NCI-H187 (cell line): ENCODE results near the gene MVB12B.

ENCODE experiments used
- DNase-seq, 2 experiments: peaks; one replicate each; lab custom pipeline; 2025; lab: John Stamatoyannopoulos, UW

The MVB12B gene

GRCh38 chr9:126521551-126521950, 194.9 kb downstream of the MVB12B start:
- DNase-seq: no peak

GRCh38 chr9:126521976-126522590, 195.5 kb downstream of the MVB12B start:
- no peak for DNase-seq

GRCh38 chr9:126522612-126523356, 196.2 kb downstream of the MVB12B start:
- no peak for DNase-seq

- no peak for DNase-seq
Observed at GRCh38 chr9:126523611-126524111, 197.0 kb downstream of the MVB12B start.

- no peak for DNase-seq
Observed at GRCh38 chr9:126524353-126525077, 197.9 kb downstream of the MVB12B start.

GRCh38 chr9:126526218-126527108, 199.8 kb downstream of the MVB12B start:
- DNase-seq: no peak

GRCh38 chr9:126527109-126527825, 200.6 kb downstream of the MVB12B start:
- no peak for DNase-seq

GRCh38 chr9:126528111-126528510, 201.5 kb downstream of the MVB12B start:
- DNase-seq: no peak

GRCh38 chr9:126528915-126529314, 202.3 kb downstream of the MVB12B start:
- DNase-seq: no peak

- no peak for DNase-seq
Observed at GRCh38 chr9:126531035-126531571, 204.5 kb downstream of the MVB12B start.

GRCh38 chr9:126531591-126531990, 205.0 kb downstream of the MVB12B start:
- no peak for DNase-seq

GRCh38 chr9:126532019-126532462, 205.4 kb downstream of the MVB12B start:
- DNase-seq: no peak

- DNase-seq: no peak
Observed at GRCh38 chr9:126532489-126532888, 205.9 kb downstream of the MVB12B start.

- no peak for DNase-seq
Observed at GRCh38 chr9:126532951-126533925, 206.6 kb downstream of the MVB12B start.

GRCh38 chr9:126533926-126534310, 207.3 kb downstream of the MVB12B start:
- no peak for DNase-seq

GRCh38 chr9:126534431-126535186, 208.0 kb downstream of the MVB12B start:
- no peak for DNase-seq

GRCh38 chr9:126536131-126536530, 209.5 kb downstream of the MVB12B start:
- DNase-seq: no peak

- DNase-seq: no peak
Observed at GRCh38 chr9:126536841-126537465, 210.3 kb downstream of the MVB12B start.
